ENCODE data around the gene DDR2. TPM values are rescaled to one million over a fixed set of nuclear protein-coding genes. Genes with fewer than 3 reads are reported as not detected.
A peak's percentile ranks its signal among the peaks of the same experiment; 100 is the strongest.

The DDR2 gene
- polyA plus RNA-seq, 1 of the 3 experiments (the other 2 are of a cell fraction), result 34.0 TPM

DNA sequence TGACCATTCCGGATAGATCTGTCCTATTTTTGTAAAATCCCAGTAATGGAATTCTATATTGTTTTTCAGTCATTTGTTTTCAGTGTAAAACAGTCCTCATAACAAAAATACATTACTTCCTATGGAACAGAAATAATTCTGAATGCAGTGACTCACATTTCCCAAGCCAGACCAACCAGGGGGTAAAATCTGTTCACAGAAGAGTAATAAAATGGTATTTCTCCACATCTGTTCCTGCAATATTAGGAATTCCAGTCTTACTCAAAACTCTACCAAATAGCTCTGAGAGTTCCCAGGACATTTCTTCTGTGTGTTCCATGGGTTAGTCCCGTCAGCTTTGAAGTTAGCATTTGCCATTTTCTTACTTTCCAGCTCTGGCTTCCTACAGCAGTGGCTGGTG is 2.6 kb upstream of the DDR2 start:
- H3K9me2 ChIP-seq, result no peaks in the 10 kb centered on the region
- no peak overlapping the region for H3K4me3 ChIP-seq (ENCODE audit: low read depth in 2 of 2, low read length in 1 of 2)
- H3K4me1 ChIP-seq (ENCODE audit: control insufficient read depth in 1 of 2, insufficient read depth in 2 of 2, low read depth in 1 of 2, low read length in 1 of 2), result peaks cover 39 to 49% of the 10 kb centered on the region in 2 experiments
- peak; percentile 50; the same call in 1 of the 2 replicates for TF ChIP-seq FOSL2 (IDR thresholded peaks at IDR 0.05; ENCODE audit: borderline replicate concordance, low read depth)
- TF ChIP-seq NRF1 (IDR thresholded peaks at IDR 0.05; ENCODE audit: low read depth, low read length), result no peak
- TF ChIP-seq TCF12 (IDR thresholded peaks at IDR 0.05), result peak; percentile 73
- peak; percentile 33; the same call in 1 of the 2 replicates for TF ChIP-seq JUND (IDR thresholded peaks at IDR 0.05)
- no peak for TF ChIP-seq CHD2 (IDR thresholded peaks at IDR 0.05; ENCODE audit: low read length, partially characterized antibody)
- no peak for TF ChIP-seq NFIC (IDR thresholded peaks at IDR 0.05; ENCODE audit: borderline replicate concordance)
- peak; percentile 39; the same call in 1 of the 2 replicates for TF ChIP-seq RXRA (IDR thresholded peaks at IDR 0.05; ENCODE audit: borderline replicate concordance, low read depth)
- TF ChIP-seq SIN3A (IDR thresholded peaks at IDR 0.05; ENCODE audit: borderline replicate concordance, low read depth, low read length), result no peak
- no peak for TF ChIP-seq MXI1 (IDR thresholded peaks at IDR 0.05; ENCODE audit: low read depth, low read length)
- TF ChIP-seq EP300 (IDR thresholded peaks at IDR 0.05; ENCODE audit: borderline replicate concordance in 1 of 2, low read depth in 1 of 2, low read length in 1 of 2), result no peak
- no peak for TF ChIP-seq FOXM1 (IDR thresholded peaks at IDR 0.05; ENCODE audit: low read depth)
- TF ChIP-seq, protein P1, sequence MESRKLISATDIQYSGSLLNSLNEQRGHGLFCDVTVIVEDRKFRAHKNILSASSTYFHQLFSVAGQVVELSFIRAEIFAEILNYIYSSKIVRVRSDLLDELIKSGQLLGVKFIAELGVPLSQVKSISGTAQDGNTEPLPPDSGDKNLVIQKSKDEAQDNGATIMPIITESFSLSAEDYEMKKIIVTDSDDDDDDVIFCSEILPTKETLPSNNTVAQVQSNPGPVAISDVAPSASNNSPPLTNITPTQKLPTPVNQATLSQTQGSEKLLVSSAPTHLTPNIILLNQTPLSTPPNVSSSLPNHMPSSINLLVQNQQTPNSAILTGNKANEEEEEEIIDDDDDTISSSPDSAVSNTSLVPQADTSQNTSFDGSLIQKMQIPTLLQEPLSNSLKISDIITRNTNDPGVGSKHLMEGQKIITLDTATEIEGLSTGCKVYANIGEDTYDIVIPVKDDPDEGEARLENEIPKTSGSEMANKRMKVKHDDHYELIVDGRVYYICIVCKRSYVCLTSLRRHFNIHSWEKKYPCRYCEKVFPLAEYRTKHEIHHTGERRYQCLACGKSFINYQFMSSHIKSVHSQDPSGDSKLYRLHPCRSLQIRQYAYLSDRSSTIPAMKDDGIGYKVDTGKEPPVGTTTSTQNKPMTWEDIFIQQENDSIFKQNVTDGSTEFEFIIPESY (IDR thresholded peaks at IDR 0.05; ENCODE audit: borderline replicate concordance, low read depth), result no peak
- no peak for TF ChIP-seq ELF1 (IDR thresholded peaks at IDR 0.05)
- TF ChIP-seq, protein P2, sequence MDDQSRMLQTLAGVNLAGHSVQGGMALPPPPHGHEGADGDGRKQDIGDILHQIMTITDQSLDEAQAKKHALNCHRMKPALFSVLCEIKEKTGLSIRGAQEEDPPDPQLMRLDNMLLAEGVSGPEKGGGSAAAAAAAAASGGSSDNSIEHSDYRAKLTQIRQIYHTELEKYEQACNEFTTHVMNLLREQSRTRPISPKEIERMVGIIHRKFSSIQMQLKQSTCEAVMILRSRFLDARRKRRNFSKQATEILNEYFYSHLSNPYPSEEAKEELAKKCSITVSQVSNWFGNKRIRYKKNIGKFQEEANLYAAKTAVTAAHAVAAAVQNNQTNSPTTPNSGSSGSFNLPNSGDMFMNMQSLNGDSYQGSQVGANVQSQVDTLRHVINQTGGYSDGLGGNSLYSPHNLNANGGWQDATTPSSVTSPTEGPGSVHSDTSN (IDR thresholded peaks at IDR 0.05), result peak; percentile 3; the same call in 1 of the 2 replicates
- 30% methylated on average over 2 of the region's 2 CpGs for WGBS (ENCODE audit: low lambda C conversion rate)
- peak overlapping the region; percentile 99 to 100 for H3K27ac ChIP-seq (ENCODE audit: low read depth in 2 of 2, low read length in 1 of 2)
- H3F3A ChIP-seq (replicated peaks; ENCODE audit: insufficient read depth), result peaks cover 52% of the 10 kb centered on the region
- H3K79me2 ChIP-seq (ENCODE audit: insufficient read depth), result peaks cover 24% of the 10 kb centered on the region
- POLR2A ChIA-PET, result no interaction called here
- no peaks in the 10 kb centered on the region for H3K36me3 ChIP-seq (replicated peaks in 1 of 2; ENCODE audit: control insufficient read depth in 1 of 2, insufficient read depth in 2 of 2, low read length in 1 of 2)
- no peak for DNase-seq
- H3K9me3 ChIP-seq, result no peaks in the 10 kb centered on the region
- no peak overlapping the region for H2AFZ ChIP-seq (ENCODE audit: low read depth)
- H3K4me2 ChIP-seq, result peak overlapping the region; percentile 95
- H3K27me3 ChIP-seq (ENCODE audit: insufficient read depth), result no peaks in the 10 kb centered on the region
- CTCF ChIA-PET, result interaction anchor here (2.4 to 5.9 kb wide), 3 partner anchors 10 to 170 kb away, joined by 7 to 54 read pairs (median 12); no protein-coding TSS in a partner anchor
- peaks cover 14% of the 10 kb centered on the region for H4K20me1 ChIP-seq (ENCODE audit: insufficient read depth)
- H3K9ac ChIP-seq, result peak overlapping the region; percentile 94; the same call in 1 of the 2 replicates

DNA sequence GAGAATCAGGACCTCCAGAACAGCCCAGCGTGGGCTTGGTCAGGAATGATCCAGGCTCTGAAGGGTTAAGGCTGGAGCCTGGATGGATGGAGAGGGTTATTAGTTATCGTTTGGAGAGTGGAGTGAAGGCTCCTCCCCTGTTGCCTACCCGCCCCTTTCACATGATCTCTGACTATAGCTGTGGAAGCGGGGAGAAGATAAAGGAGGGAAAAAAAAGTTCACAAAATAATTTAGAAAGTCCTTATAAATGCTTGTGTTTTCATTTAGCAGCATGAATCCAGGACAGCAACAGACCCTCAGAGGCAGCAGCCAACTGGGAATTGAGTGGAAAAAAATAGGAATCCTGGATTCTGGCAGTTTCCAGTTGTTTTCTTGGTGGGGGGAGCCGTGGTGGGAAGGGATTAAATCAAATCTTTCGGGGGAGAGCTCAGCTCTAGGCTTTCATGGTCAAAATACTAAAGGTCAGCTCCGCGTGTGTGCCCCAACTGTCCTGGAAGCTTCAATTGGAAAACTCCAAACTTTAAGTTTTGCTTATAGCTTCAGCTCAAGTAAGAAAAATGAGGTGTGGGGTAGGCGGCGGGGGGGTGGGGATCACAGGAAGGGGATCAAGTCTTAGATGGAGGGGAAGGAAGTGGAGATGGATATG is 595 bp upstream of the DDR2 start:
- Histone ChIP-seq H4K20me1 (ENCODE audit: insufficient read depth) (peaks cover 34% of the 10 kb centered on the region), H3K27me3 (ENCODE audit: insufficient read depth) (no peaks in the 10 kb centered on the region), H3K4me1 (ENCODE audit: control insufficient read depth in 1 of 2, insufficient read depth in 2 of 2, low read depth in 1 of 2, low read length in 1 of 2) (peaks cover 46 to 50% of the 10 kb centered on the region in 2 experiments), H3K79me2 (ENCODE audit: insufficient read depth) (peaks cover 44% of the 10 kb centered on the region), H3K27ac (ENCODE audit: low read depth in 2 of 2, low read length in 1 of 2) (peak overlapping the region; percentile 99 to 100), H3K9ac (peak overlapping the region; percentile 94), H2AFZ (ENCODE audit: low read depth) (peak overlapping the region; percentile 4; the same call in 1 of the 2 replicates), H3K9me2 (no peaks in the 10 kb centered on the region), H3K4me3 (ENCODE audit: low read depth in 2 of 2, low read length in 1 of 2) (peak overlapping the region; percentile 62 to 78), H3K9me3 (no peaks in the 10 kb centered on the region), H3K36me3 (replicated peaks in 1 of 2; ENCODE audit: control insufficient read depth in 1 of 2, insufficient read depth in 2 of 2, low read length in 1 of 2) (no peaks in the 10 kb centered on the region), H3K4me2 (peak overlapping the region; percentile 95), H3F3A (replicated peaks; ENCODE audit: insufficient read depth) (peaks cover 52% of the 10 kb centered on the region)
- CTCF ChIA-PET, result interaction anchor here (0.6 to 5.9 kb wide), 12 partner anchors 9 to 220 kb away, joined by 3 to 54 read pairs (median 4); no protein-coding TSS in a partner anchor
- POLR2A ChIA-PET, result no interaction called here
- peak; percentile 42 for DNase-seq
- WGBS (ENCODE audit: low lambda C conversion rate), result 10% methylated on average over 10 of the region's 10 CpGs
- no peak; the same call in 1 of the 2 replicates for TF ChIP-seq TAF1 (IDR thresholded peaks at IDR 0.05; ENCODE audit: borderline replicate concordance, low read depth, low read length)
- TF ChIP-seq, protein P3, sequence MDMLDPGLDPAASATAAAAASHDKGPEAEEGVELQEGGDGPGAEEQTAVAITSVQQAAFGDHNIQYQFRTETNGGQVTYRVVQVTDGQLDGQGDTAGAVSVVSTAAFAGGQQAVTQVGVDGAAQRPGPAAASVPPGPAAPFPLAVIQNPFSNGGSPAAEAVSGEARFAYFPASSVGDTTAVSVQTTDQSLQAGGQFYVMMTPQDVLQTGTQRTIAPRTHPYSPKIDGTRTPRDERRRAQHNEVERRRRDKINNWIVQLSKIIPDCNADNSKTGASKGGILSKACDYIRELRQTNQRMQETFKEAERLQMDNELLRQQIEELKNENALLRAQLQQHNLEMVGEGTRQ (IDR thresholded peaks at IDR 0.05; ENCODE audit: borderline replicate concordance, low read depth, low read length), result no peak
- TF ChIP-seq CHD2 (IDR thresholded peaks at IDR 0.05; ENCODE audit: low read length, partially characterized antibody), result no peak
- TF ChIP-seq RXRA (IDR thresholded peaks at IDR 0.05; ENCODE audit: borderline replicate concordance, low read depth), result no peak
- TF ChIP-seq GABPA (IDR thresholded peaks at IDR 0.05; ENCODE audit: low read depth), result no peak; the same call in 1 of the 2 replicates
- no peak for TF ChIP-seq RAD21 (IDR thresholded peaks at IDR 0.05; ENCODE audit: low read length)
- TF ChIP-seq FOXM1 (IDR thresholded peaks at IDR 0.05; ENCODE audit: low read depth), result no peak
- TF ChIP-seq, protein P4, sequence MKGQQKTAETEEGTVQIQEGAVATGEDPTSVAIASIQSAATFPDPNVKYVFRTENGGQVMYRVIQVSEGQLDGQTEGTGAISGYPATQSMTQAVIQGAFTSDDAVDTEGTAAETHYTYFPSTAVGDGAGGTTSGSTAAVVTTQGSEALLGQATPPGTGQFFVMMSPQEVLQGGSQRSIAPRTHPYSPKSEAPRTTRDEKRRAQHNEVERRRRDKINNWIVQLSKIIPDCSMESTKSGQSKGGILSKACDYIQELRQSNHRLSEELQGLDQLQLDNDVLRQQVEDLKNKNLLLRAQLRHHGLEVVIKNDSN (IDR thresholded peaks at IDR 0.05; ENCODE audit: borderline replicate concordance, low read depth), result 0 out of 2 replicates have a peak, but pooled peaks have one; percentile 3
- TF ChIP-seq SIN3A (IDR thresholded peaks at IDR 0.05; ENCODE audit: borderline replicate concordance, low read depth, low read length), result no peak
- no peak for TF ChIP-seq NRF1 (IDR thresholded peaks at IDR 0.05; ENCODE audit: low read depth, low read length)
- TF ChIP-seq RFX5 (IDR thresholded peaks at IDR 0.05; ENCODE audit: low read length), result peak; percentile 13; the same call in 1 of the 2 replicates
- no peak for TF ChIP-seq TEAD4 (IDR thresholded peaks at IDR 0.05; ENCODE audit: borderline replicate concordance, insufficient read depth)
